ENCODE measurements around the gene USP3.

DNA sequence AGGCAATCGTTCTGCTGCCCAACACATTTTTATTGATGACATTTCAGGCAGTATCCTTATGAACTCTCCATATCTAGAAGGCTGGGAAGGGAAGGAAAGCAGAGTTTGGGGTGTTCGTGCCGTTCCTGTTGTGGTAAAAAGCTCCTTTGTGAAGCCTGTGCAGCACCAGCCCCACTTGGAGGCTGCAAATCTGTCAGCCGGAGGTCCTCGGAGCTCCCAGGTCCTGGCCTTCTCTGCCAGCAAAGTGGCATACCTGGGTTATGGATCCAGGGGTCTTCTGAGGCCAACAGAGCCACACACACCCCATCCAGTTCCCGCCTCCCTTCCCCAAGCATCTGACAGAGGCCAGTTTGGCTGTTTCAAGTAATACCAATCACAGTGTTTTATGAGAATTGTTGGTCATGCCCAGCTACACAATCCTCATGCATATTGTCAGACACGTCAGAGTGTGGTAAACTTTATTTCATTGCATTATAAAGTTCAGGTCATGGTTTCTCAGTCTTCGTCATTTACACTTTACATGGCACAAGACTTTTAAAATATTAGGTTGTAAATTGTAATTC is 15.9 kb upstream of the USP3 start:
- TF ChIP-seq POLR2A (IDR thresholded peaks at IDR 0.05; ENCODE audit: low read depth, low read length) (no peak), POLR2AphosphoS5 (IDR thresholded peaks at IDR 0.05; ENCODE audit: low read depth, low read length) (no peak)

Measured in GM12891 (cell line).